Sigmoid colon (tissue), 7 donors: ENCODE data around the gene PDZRN3. TPM values are rescaled to one million over a fixed set of nuclear protein-coding genes. Genes with fewer than 3 reads are reported as not detected.

Experiments used
- DNase-seq: peaks from one replicate; pipeline ENCODE4 v3.0.0-alpha.2; 2019
- H3K27ac ChIP-seq, 4 donors: fragments of 200-600 bp; sonication (generic); one replicate each; pipeline ENCODE4 v1.5.1; 2016 to 2019; ENCODE audit warnings: mild to moderate bottlenecking in 1 of 4
- H3K27me3 ChIP-seq, 3 donors: fragments of 200-600 bp; sonication (generic); one replicate each; pipeline ENCODE4 v1.5.1; 2019; ENCODE audit warnings: mild to moderate bottlenecking in 1 of 3
- H3K36me3 ChIP-seq, 4 donors: fragments of 200-600 bp; sonication (generic); one replicate each; pipeline ENCODE4 v1.5.1; 2016 to 2019
- H3K4me1 ChIP-seq, 4 donors: fragments of 200-600 bp; sonication (generic); one replicate each; pipeline ENCODE4 v1.5.1; 2017 to 2019
- H3K4me3 ChIP-seq, 4 donors: fragments of 200-600 bp; sonication (generic); one replicate each; pipeline ENCODE4 v1.5.1; 2017 to 2019; ENCODE audit warnings: mild to moderate bottlenecking in 2 of 4, moderate library complexity in 1 of 4
- H3K9me3 ChIP-seq, 4 donors: fragments of 200-600 bp in 3 of 4; sonication (generic) in 3 of 4; one replicate each; pipeline versions ENCODE4 v1.5.1 to v1.6.1; 2013 to 2019
- EP300 ChIP-seq, 4 donors: sonication (generic); formaldehyde crosslinking; IDR thresholded peaks; one replicate each; pipeline ENCODE4 v1.6.1; 2017; ENCODE audit warnings: antibody characterized with exemption in 4 of 4
- POLR2A ChIP-seq, 2 donors: fragments of 450-650 bp; IDR thresholded peaks; one replicate each; pipeline ENCODE4 v1.6.1; 2016; ENCODE audit warnings: antibody characterized with exemption in 2 of 2, mild to moderate bottlenecking in 2 of 2, moderate library complexity in 2 of 2
- POLR2AphosphoS5 ChIP-seq, 4 donors: sonication (generic); formaldehyde crosslinking; IDR thresholded peaks; one replicate each; pipeline ENCODE4 v1.6.1; 2017; ENCODE audit warnings: antibody characterized with exemption in 4 of 4
- WGBS, 2 donors: extraction: QIAGEN DNeasy Blood & Tissue Kit; methylation state at CpG; one replicate each; pipeline ENCODE4 v1.1.7; 2013; 5-methylcytosine and 5-hydroxymethylcytosine counted together
- intact Hi-C: fragments of 100-400 bp; cut with DNase I; formaldehyde crosslinking; loops from one replicate; pipeline ENCODE4 v1.15.1; 2023
- polyA plus RNA-seq, 3 donors: library from polyadenylated mRNA; stranded (reverse); fragments of 200-250 nt; gene quantifications; one replicate each; pipeline ENCODE4 v1.2.3, GENCODE V29; 2013
- small RNA-seq, 3 donors: library from RNA; depleted of rRNA; stranded (forward); fragments of <200 nt; gene quantifications; one replicate each; pipeline ENCODE3, GENCODE V24; 2016
- total RNA-seq, 4 donors: library from RNA; depleted of rRNA; stranded (reverse); fragments of >200 nt; gene quantifications; one replicate each; pipeline ENCODE4 v1.1.0, GENCODE V29; 2016
- TF ChIP-seq, protein P1 (sequence below), 4 experiments: fragments of 450-650 bp in 3 of 4; fragments of 200-600 bp in 1 of 4; IDR thresholded peaks; one replicate each; pipeline ENCODE4 v1.5.1; 2016 to 2019; ENCODE audit warnings: antibody characterized with exemption in 4 of 4, mild to moderate bottlenecking in 3 of 4, moderate library complexity in 2 of 4
- donor health status: healthy with polysubstance abuse.
- donor health status: Bipolar disorder and iron deficiency.
- donor health status: healthy.

PDZRN3 gene
- total and polyA plus RNA-seq, 7 donors = 7.2 to 209 (median 172) TPM

DNA sequence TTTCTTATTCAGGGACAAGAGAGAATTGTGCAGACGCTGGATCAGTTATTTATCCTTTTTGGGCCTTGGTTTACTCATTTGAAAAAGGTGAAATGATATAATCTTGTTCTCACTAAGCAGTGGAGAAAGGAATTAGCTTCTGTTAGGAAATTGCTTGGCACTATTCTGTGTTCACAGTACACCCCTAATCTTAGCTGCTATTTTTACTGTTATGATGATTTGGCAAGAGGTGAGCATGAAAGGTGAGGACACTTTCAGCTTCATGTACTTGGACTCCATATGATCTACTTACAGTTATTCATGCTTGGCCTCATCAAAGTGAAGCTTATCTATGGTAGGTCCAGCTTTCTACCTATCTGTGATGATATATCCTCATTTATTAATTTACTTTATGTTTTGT is 282.7 kb downstream of the PDZRN3 start:
- Histone ChIP-seq H3K27me3 (no peaks in the 10 kb centered on the region), H3K36me3 (no peaks in the 10 kb centered on the region), H3K27ac (no peak overlapping the region), H3K9me3 (peaks cover 0 to 4% (median 0%) of the 10 kb centered on the region in 4 donors), H3K4me1 (no peaks in the 10 kb centered on the region), H3K4me3 (no peak overlapping the region)
- TF ChIP-seq, protein P1, sequence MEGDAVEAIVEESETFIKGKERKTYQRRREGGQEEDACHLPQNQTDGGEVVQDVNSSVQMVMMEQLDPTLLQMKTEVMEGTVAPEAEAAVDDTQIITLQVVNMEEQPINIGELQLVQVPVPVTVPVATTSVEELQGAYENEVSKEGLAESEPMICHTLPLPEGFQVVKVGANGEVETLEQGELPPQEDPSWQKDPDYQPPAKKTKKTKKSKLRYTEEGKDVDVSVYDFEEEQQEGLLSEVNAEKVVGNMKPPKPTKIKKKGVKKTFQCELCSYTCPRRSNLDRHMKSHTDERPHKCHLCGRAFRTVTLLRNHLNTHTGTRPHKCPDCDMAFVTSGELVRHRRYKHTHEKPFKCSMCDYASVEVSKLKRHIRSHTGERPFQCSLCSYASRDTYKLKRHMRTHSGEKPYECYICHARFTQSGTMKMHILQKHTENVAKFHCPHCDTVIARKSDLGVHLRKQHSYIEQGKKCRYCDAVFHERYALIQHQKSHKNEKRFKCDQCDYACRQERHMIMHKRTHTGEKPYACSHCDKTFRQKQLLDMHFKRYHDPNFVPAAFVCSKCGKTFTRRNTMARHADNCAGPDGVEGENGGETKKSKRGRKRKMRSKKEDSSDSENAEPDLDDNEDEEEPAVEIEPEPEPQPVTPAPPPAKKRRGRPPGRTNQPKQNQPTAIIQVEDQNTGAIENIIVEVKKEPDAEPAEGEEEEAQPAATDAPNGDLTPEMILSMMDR (IDR thresholded peaks at IDR 0.05) = no peak
- no peak for TF ChIP-seq POLR2AphosphoS5 (IDR thresholded peaks at IDR 0.05)
- no peak for TF ChIP-seq EP300 (IDR thresholded peaks at IDR 0.05)
- TF ChIP-seq POLR2A (IDR thresholded peaks at IDR 0.05) = no peak
- intact Hi-C loops = no loop called here
- DNase-seq = no peak
- WGBS, 2 donors = 94 to 95% methylated on average over 1 of the region's 1 CpG

DNA sequence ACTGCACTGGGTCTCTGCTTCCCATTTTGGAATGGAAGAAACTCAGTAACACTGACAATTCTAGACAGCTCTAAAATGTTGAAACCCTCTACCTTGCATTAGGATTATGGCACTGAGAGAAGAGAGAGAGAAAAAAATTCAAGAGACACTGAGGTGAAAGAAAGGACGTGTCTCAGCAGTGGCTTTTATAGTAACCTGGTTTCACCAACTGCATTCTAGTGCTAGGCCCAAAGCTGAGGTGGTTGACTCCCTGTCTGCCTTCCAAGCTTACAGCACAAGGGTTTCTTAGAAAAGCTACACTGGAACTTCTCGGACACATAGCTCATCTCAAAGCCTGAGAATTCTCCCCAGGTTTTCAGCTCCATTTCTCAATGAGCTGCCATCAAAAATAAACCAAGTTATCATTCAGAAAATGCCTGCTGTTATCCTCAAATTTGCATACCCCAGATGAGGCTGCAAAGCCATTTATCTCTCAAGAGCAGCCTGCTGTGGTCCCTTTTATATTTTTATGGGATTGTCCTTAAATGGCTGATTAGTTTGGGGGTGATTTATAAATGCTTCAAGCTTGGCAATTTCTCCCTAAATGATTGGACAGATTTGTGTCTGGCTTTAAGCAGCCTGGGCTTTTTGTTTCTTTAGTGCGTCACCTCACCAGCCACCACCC is 283.3 kb downstream of the PDZRN3 start:
- TF ChIP-seq POLR2A (IDR thresholded peaks at IDR 0.05) = no peak
- TF ChIP-seq EP300 (IDR thresholded peaks at IDR 0.05) = no peak
- TF ChIP-seq, protein P1 (IDR thresholded peaks at IDR 0.05) = no peak
- no peak for TF ChIP-seq POLR2AphosphoS5 (IDR thresholded peaks at IDR 0.05)
- no peaks in the 10 kb centered on the region for H3K36me3 ChIP-seq
- intact Hi-C loops = no loop called here
- H3K4me1 ChIP-seq = no peaks in the 10 kb centered on the region
- no peak for DNase-seq
- no peak overlapping the region for H3K4me3 ChIP-seq
- H3K9me3 ChIP-seq = peaks cover 0 to 4% (median 0%) of the 10 kb centered on the region in 4 donors
- 86 to 87% methylated on average over 3 of the region's 3 CpGs for WGBS, 2 donors
- H3K27me3 ChIP-seq = no peaks in the 10 kb centered on the region
- no peak overlapping the region for H3K27ac ChIP-seq

DNA sequence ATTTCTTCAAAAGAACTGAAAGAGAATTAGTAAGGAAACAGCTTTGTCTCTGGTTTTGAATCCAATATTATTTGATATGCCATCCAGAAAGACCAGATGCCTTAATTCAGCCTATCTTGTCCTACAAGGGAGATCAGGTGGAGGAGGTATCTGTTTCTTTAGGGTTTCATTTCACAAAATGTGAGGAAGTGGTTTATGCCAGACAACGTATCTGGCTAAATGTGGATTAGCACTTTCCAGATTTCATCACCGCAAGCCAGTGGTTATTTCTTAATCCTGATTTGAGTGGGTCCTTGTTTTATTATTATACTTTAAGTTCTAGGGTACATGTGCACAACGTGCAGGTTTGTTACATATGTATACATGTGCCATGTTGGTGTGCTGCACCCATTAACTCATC is 292.2 kb downstream of the PDZRN3 start:
- peaks cover 0 to 3% (median 0%) of the 10 kb centered on the region in 4 donors for H3K9me3 ChIP-seq

More for the DNA sequence above, 292.2 kb downstream of the PDZRN3 start:
- Histone ChIP-seq H3K4me1 (peaks cover 0 to 5% (median 0%) of the 10 kb centered on the region in 4 donors), H3K4me3 (no peak overlapping the region), H3K36me3 (no peaks in the 10 kb centered on the region), H3K27ac (no peak overlapping the region), H3K27me3 (no peaks in the 10 kb centered on the region)
- 75 to 82% methylated on average over 3 of the region's 3 CpGs for WGBS, 2 donors
- intact Hi-C loops = no loop called here
- no peak for TF ChIP-seq EP300 (IDR thresholded peaks at IDR 0.05)
- TF ChIP-seq, protein P1 (IDR thresholded peaks at IDR 0.05) = no peak
- TF ChIP-seq POLR2A (IDR thresholded peaks at IDR 0.05) = no peak
- TF ChIP-seq POLR2AphosphoS5 (IDR thresholded peaks at IDR 0.05) = no peak
- DNase-seq = no peak

Small RNA genes within 50 kb of the gene (small RNA-seq; reads per million reads assigned to genes)
- gene RNU7-119P = 0 reads per million in 3 donors
